A673 (cell line): Measurements from ENCODE around the gene HLA-DMA. TPM values are rescaled to one million over a fixed set of nuclear protein-coding genes. Genes with fewer than 3 reads are reported as not detected.
A peak's percentile ranks its signal among the peaks of the same experiment; 100 is the strongest.

Experiments used
- BruUV-seq: library from RNA; stranded (reverse); fragments of 400-500 nt; replicated peaks from 2 replicates; lab custom pipeline; 2021; lab: Mats Ljungman, UMichigan
- CTCF ChIA-PET: fragments of 300-600 bp; sonication (Branson Sonifier 250); formaldehyde crosslinking; loops from one replicate; lab custom pipeline; 2022; ENCODE audit warnings: antibody characterized with exemption; lab: Charles Lee
- POLR2A ChIA-PET: fragments of 300-600 bp; sonication (Branson Sonifier 250); formaldehyde crosslinking; loops from one replicate; lab custom pipeline; 2022; ENCODE audit warnings: antibody characterized with exemption; ENCODE audit not compliant: low non-redundant PET; lab: Charles Lee
- DNase-seq: peaks from one replicate; pipeline ENCODE4 v3.0.0-alpha.2; 2015; ENCODE audit warnings: low spot score
- H3K27ac ChIP-seq: fragments of 200-600 bp; sonication (generic); 2 replicates; pipeline ENCODE4 v1.5.1; 2016; ENCODE audit warnings: mixed run types, low read depth, mild to moderate bottlenecking, mixed read lengths, antibody characterized with exemption, low read length; ENCODE audit not compliant: poor library complexity, severe bottlenecking
- H3K27me3 ChIP-seq: fragments of 200-600 bp; sonication (generic); replicated peaks from 2 replicates; pipeline ENCODE4 v1.6.1; 2017; ENCODE audit warnings: mixed run types, low read depth, mild to moderate bottlenecking, mixed read lengths, antibody characterized with exemption, low read length; ENCODE audit not compliant: insufficient read depth, poor library complexity
- H3K36me3 ChIP-seq: fragments of 200-600 bp; sonication (generic); 2 replicates; pipeline ENCODE4 v1.6.1; 2016; ENCODE audit warnings: mixed run types, mild to moderate bottlenecking, mixed read lengths, antibody characterized with exemption, low read length; ENCODE audit not compliant: insufficient read depth, poor library complexity, severe bottlenecking
- H3K4me1 ChIP-seq: fragments of 200-600 bp; sonication (generic); 2 replicates; pipeline ENCODE4 v1.6.1; 2017; ENCODE audit warnings: mixed run types, mild to moderate bottlenecking, mixed read lengths, antibody characterized with exemption, low read length; ENCODE audit not compliant: insufficient read depth, poor library complexity, severe bottlenecking
- H3K4me3 ChIP-seq: fragments of 200-600 bp; sonication (generic); 2 replicates; pipeline ENCODE4 v1.5.1; 2016; ENCODE audit warnings: low read depth, mixed run types, mild to moderate bottlenecking, mixed read lengths, low read length; ENCODE audit not compliant: poor library complexity, severe bottlenecking
- H3K9me3 ChIP-seq: fragments of 200-600 bp; sonication (generic); 2 replicates; pipeline ENCODE4 v1.6.1; 2016; ENCODE audit warnings: mixed run types, low read depth, mild to moderate bottlenecking, mixed read lengths, antibody characterized with exemption, low read length; ENCODE audit not compliant: poor library complexity, severe bottlenecking
- EZH2 ChIP-seq: fragments of 200-600 bp; sonication (generic); IDR thresholded peaks from 2 replicates; pipeline ENCODE4 v1.6.1; 2017; ENCODE audit warnings: borderline replicate concordance, low read depth, mild to moderate bottlenecking, mixed read lengths, antibody characterized with exemption, low read length; ENCODE audit not compliant: poor library complexity, severe bottlenecking
- intact Hi-C: fragments of 100-400 bp; cut with micrococcal nuclease; formaldehyde crosslinking; loops from one replicate; pipeline ENCODE4 v1.10.0; 2022; ENCODE audit not compliant: unreplicated experiment
- total RNA-seq: library from RNA; stranded (reverse); gene quantifications from 2 replicates; pipeline ENCODE4 v1.2.3, GENCODE V29; 2021
- TF ChIP-seq, protein P1 (sequence below): fragments of 300-800, 200-600 bp; sonication (generic); conservative IDR thresholded peaks from 2 replicates; pipeline ENCODE4 v1.5.1; 2017; ENCODE audit warnings: low read depth, mild to moderate bottlenecking, antibody characterized with exemption, low read length, moderate library complexity, mixed read lengths

The HLA-DMA gene
- total RNA-seq, 1 experiment from 2014 or later: 1.4 TPM

DNA sequence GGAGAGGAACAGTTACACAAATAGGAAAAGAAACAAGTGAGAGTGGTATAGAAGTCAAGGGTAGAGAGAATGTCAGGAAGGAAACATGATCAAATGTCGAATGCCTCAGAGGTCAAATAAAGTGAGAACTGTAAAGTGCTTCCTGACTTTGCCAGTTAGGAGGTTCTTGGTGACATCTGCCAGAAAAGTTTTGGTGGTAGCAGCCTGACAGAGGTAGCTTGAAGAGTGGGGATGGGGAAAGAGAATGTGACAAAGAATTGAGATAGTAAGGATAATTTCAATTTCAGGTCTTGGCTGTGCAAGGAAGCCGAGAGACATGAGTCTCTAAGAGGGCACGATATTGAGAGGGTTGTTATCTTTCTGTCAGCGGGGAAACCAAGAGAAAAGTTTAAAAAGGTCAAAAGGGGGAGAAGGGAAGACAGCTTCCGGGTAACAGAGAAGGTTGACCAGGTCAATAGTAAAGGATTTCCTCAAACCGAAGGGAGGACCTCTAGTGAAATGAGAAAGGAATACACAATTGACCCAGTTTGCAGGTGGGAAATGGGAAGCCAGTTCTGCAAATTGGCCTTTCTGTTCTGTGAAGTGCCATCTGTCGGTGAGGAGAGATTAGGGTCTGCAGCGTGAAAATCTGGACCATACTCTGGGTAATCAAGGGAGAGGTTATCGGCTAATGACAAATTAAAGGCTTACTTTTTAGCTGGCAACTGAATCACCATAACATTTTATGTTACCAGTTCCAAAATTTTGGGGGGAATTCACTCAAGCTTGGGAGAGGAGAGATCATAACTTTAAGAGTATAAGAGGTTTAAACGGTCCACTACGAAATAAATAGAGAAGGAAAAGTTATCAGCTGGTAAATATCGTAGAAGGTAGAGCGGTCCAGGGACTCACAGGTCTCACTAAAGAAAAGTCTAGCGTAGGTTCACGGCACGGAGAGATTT, 14.5 kb upstream of the HLA-DMA start:
- ChIA-PET POLR2A (no interaction called here), CTCF (no interaction called here)
- peak; percentile 65 for DNase-seq
- intact Hi-C loops: no loop called here
- H3K36me3 ChIP-seq: peaks cover 4% of the 10 kb centered on the region
- BruUV-seq: no TSS peak
- no peak for TF ChIP-seq EZH2
- TF ChIP-seq, protein P1, sequence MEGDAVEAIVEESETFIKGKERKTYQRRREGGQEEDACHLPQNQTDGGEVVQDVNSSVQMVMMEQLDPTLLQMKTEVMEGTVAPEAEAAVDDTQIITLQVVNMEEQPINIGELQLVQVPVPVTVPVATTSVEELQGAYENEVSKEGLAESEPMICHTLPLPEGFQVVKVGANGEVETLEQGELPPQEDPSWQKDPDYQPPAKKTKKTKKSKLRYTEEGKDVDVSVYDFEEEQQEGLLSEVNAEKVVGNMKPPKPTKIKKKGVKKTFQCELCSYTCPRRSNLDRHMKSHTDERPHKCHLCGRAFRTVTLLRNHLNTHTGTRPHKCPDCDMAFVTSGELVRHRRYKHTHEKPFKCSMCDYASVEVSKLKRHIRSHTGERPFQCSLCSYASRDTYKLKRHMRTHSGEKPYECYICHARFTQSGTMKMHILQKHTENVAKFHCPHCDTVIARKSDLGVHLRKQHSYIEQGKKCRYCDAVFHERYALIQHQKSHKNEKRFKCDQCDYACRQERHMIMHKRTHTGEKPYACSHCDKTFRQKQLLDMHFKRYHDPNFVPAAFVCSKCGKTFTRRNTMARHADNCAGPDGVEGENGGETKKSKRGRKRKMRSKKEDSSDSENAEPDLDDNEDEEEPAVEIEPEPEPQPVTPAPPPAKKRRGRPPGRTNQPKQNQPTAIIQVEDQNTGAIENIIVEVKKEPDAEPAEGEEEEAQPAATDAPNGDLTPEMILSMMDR: peak; percentile 63
- H3K27me3 ChIP-seq: no peaks in the 10 kb centered on the region
- peak overlapping the region; percentile 94 for H3K4me3 ChIP-seq
- no peaks in the 10 kb centered on the region for H3K9me3 ChIP-seq
- peaks cover 22% of the 10 kb centered on the region for H3K4me1 ChIP-seq
- H3K27ac ChIP-seq: peak overlapping the region; percentile 100

DNA sequence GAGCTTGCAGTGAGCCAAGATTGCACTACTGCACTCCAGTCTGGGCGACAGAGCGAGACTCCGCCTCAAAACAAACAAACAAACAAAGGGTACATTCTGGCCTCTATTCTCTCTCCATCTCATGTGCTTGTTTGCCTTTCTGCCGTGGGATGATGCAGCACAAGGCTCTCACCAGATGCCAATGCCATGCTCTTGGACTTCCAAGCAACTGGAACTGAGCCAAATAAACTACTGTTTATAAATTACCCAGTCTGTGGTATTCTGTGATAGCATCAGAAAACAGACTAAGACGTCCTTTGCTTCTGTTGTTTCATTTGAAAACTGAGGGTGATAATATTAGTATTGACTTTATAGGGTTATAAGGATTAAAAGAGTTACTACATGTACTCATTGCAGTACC, 11.9 kb upstream of the HLA-DMA start:
- H3K9me3 ChIP-seq: no peaks in the 10 kb centered on the region
- ChIA-PET POLR2A (no interaction called here), CTCF (no interaction called here)
- H3K4me3 ChIP-seq: no peak overlapping the region
- H3K27me3 ChIP-seq: no peaks in the 10 kb centered on the region
- DNase-seq: no peak
- peaks cover 24% of the 10 kb centered on the region for H3K4me1 ChIP-seq
- TF ChIP-seq EZH2: no peak
- TF ChIP-seq, protein P1: no peak
- intact Hi-C loops: no loop called here
- H3K27ac ChIP-seq: no peak overlapping the region
- no TSS peak for BruUV-seq
- no peaks in the 10 kb centered on the region for H3K36me3 ChIP-seq

DNA sequence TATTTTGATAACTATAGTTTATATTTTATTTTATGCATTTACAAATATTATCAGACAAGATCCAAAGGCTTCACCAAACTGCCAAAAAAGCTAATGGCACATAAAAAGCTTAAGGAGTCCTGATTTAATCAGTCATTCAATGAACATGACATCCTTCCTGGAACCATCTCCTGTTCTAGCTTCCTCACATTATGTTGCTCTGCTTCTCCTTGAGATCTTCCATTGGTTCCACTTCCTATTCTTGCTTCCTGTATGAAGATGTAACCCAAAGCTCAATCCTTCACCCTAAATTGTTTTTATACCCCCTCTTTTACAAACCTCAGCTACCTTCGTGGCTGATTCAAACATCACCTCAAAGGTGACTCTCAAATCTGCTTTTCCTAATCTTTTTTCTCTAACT, 11.0 kb upstream of the HLA-DMA start:
- no peak overlapping the region for H3K4me3 ChIP-seq
- no peaks in the 10 kb centered on the region for H3K9me3 ChIP-seq
- BruUV-seq: no TSS peak
- no peaks in the 10 kb centered on the region for H3K36me3 ChIP-seq
- no peak overlapping the region for H3K27ac ChIP-seq
- TF ChIP-seq EZH2: no peak
- TF ChIP-seq, protein P1: no peak
- no peaks in the 10 kb centered on the region for H3K27me3 ChIP-seq
- ChIA-PET POLR2A (no interaction called here), CTCF (no interaction called here)
- intact Hi-C loops: no loop called here
- no peak for DNase-seq
- H3K4me1 ChIP-seq: peaks cover 15% of the 10 kb centered on the region
